ENCODE results near the gene COL23A1.

COL23A1 gene

DNA sequence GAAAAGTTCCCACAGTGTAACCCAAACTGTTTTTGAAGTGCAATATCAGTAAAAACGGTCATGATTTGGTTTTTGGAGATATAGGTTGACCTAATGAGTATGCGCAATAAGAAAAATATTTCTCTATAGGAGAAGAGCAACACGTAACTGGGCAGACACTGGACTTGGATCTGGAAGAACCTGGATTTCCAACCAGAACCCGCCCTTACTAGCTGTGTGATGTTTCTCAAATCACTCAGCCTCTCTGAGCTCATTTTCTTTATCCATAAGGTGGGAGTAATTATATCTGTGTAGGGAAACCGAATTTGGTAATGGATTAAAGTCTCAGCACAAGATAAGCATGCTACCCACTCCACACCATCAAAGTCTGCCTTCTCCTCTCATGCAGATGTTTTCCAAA, 169.1 kb downstream of the COL23A1 start:
- ChIA-PET CTCF (no interaction called here), POLR2A (ENCODE audit: low non-redundant PET) (no interaction called here)
- TF ChIP-seq, protein P1, sequence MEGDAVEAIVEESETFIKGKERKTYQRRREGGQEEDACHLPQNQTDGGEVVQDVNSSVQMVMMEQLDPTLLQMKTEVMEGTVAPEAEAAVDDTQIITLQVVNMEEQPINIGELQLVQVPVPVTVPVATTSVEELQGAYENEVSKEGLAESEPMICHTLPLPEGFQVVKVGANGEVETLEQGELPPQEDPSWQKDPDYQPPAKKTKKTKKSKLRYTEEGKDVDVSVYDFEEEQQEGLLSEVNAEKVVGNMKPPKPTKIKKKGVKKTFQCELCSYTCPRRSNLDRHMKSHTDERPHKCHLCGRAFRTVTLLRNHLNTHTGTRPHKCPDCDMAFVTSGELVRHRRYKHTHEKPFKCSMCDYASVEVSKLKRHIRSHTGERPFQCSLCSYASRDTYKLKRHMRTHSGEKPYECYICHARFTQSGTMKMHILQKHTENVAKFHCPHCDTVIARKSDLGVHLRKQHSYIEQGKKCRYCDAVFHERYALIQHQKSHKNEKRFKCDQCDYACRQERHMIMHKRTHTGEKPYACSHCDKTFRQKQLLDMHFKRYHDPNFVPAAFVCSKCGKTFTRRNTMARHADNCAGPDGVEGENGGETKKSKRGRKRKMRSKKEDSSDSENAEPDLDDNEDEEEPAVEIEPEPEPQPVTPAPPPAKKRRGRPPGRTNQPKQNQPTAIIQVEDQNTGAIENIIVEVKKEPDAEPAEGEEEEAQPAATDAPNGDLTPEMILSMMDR (conservative IDR thresholded peaks at IDR 0.05; ENCODE audit: low read depth) = no peak
- DNase-seq (ENCODE audit: low spot score) = no peak
- no peak overlapping the region for H3K27ac ChIP-seq

- CTCF ChIA-PET = interaction anchor here (1.0 kb wide), 1 partner anchor 130 kb away, joined by 6 read pairs; no protein-coding TSS in a partner anchor
Observed at GRCh38 chr5:178420354-178420781, 169.8 kb downstream of the COL23A1 start.

GRCh38 chr5:178419651-178420050, 170.5 kb downstream of the COL23A1 start:
- ChIA-PET POLR2A (ENCODE audit: low non-redundant PET) (no interaction called here), CTCF (interaction anchor here (1.0 kb wide), 1 partner anchor 130 kb away, joined by 6 read pairs; no protein-coding TSS in a partner anchor)
- H3K27ac ChIP-seq = no peak overlapping the region
- DNase-seq (ENCODE audit: low spot score) = no peak
- TF ChIP-seq, protein P1 (conservative IDR thresholded peaks at IDR 0.05; ENCODE audit: low read depth) = no peak

More at GRCh38 chr5:178420354-178420781, 169.8 kb downstream of the COL23A1 start:
- TF ChIP-seq, protein P1 (conservative IDR thresholded peaks at IDR 0.05; ENCODE audit: low read depth) = no peak
- DNase-seq (ENCODE audit: low spot score) = no peak
- POLR2A ChIA-PET (ENCODE audit: low non-redundant PET) = no interaction called here
- no peak overlapping the region for H3K27ac ChIP-seq

DNA sequence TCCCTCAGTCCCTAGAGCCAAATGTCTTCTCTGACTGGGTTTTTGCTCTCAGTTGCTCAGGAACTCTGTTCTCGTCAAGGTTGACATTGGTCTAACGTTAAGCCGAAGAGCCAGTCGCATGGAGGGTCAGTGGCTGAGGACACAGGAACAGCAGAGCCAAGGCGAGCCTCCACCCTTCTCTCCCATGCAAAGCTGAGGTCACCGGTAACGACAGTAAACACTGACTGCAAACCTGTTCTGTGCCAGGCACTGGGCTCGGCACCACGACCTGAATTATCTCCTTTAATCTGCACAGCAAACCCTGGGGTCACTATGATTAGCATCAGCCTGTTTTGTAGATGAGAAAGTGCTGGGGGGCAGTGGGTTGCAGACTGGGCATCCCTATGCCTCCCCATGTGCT, 171.0 kb downstream of the COL23A1 start:
- CTCF ChIA-PET = no interaction called here
- POLR2A ChIA-PET (ENCODE audit: low non-redundant PET) = no interaction called here
- TF ChIP-seq, protein P1 (conservative IDR thresholded peaks at IDR 0.05; ENCODE audit: low read depth) = no peak
- no peak overlapping the region for H3K27ac ChIP-seq
- DNase-seq (ENCODE audit: low spot score) = no peak

GRCh38 chr5:178418471-178419010, 171.7 kb downstream of the COL23A1 start:
- POLR2A ChIA-PET (ENCODE audit: low non-redundant PET) = no interaction called here

GRCh38 chr5:178418031-178418430, 172.2 kb downstream of the COL23A1 start:
- H3K27ac ChIP-seq = no peak overlapping the region
- ChIA-PET CTCF (no interaction called here), POLR2A (ENCODE audit: low non-redundant PET) (no interaction called here)
- no peak for DNase-seq (ENCODE audit: low spot score)
- TF ChIP-seq, protein P1 (conservative IDR thresholded peaks at IDR 0.05; ENCODE audit: low read depth) = no peak

More at GRCh38 chr5:178418471-178419010, 171.7 kb downstream of the COL23A1 start:
- TF ChIP-seq, protein P1 (conservative IDR thresholded peaks at IDR 0.05; ENCODE audit: low read depth) = no peak
- DNase-seq (ENCODE audit: low spot score) = no peak
- CTCF ChIA-PET = no interaction called here
- H3K27ac ChIP-seq = no peak overlapping the region
